NCI-H187 treated with DMSO at 0.1 percent for 48 hours (cell line): ENCODE measurements around the gene COLEC12.

Experiments
- DNase-seq: peaks from one replicate; lab custom pipeline; 2025; lab: John Stamatoyannopoulos, UW

Gene COLEC12

GRCh38 chr18:500632-501405 lies at the start of gene COLEC12:
Gene COLEC12, minus strand, starts transcription at chr18:500701. Its CDS starts 187 bp downstream, at chr18:500514.
- DNase-seq, result no peak

- DNase-seq, result no peak
These were observed 49.5 kb upstream of the COLEC12 start for GRCh38 chr18:549967-550366.

- DNase-seq, result no peak
These were observed 43.1 kb upstream of the COLEC12 start for GRCh38 chr18:543447-544078.

- no peak for DNase-seq
These were observed 33.6 kb upstream of the COLEC12 start for GRCh38 chr18:533995-534601.

- no peak for DNase-seq
These were observed 32.1 kb upstream of the COLEC12 start for GRCh38 chr18:532632-533031.

GRCh38 chr18:532018-532417 lies 31.5 kb upstream of the COLEC12 start:
- no peak for DNase-seq

GRCh38 chr18:527146-527545 lies 26.6 kb upstream of the COLEC12 start:
- DNase-seq, result no peak

GRCh38 chr18:526681-527080 lies 26.2 kb upstream of the COLEC12 start:
- no peak for DNase-seq

- no peak for DNase-seq
These were observed 24.7 kb upstream of the COLEC12 start for GRCh38 chr18:525036-525797.

GRCh38 chr18:524466-524865 lies 24.0 kb upstream of the COLEC12 start:
- DNase-seq, result no peak

- DNase-seq, result no peak
These were observed 23.1 kb upstream of the COLEC12 start for GRCh38 chr18:523561-523960.

- no peak for DNase-seq
These were observed 18.7 kb upstream of the COLEC12 start for GRCh38 chr18:519019-519879.

- no peak for DNase-seq
These were observed 17.6 kb upstream of the COLEC12 start for GRCh38 chr18:518081-518480.

- DNase-seq, result no peak
These were observed 15.3 kb upstream of the COLEC12 start for GRCh38 chr18:515838-516237.

- DNase-seq, result no peak
These were observed 14.8 kb upstream of the COLEC12 start for GRCh38 chr18:515156-515815.

- DNase-seq, result no peak
These were observed 13.5 kb upstream of the COLEC12 start for GRCh38 chr18:513826-514530.

GRCh38 chr18:512957-513356 lies 12.5 kb upstream of the COLEC12 start:
- no peak for DNase-seq

- no peak for DNase-seq
These were observed 8.3 kb upstream of the COLEC12 start for GRCh38 chr18:508835-509234.

- DNase-seq, result no peak
These were observed 7.1 kb upstream of the COLEC12 start for GRCh38 chr18:507636-508035.

GRCh38 chr18:506801-507200 lies 6.3 kb upstream of the COLEC12 start:
- no peak for DNase-seq
